Esophagus squamous epithelium (tissue), 5 donors: ENCODE results near the gene KRTCAP3. TPM values are rescaled to one million over a fixed set of nuclear protein-coding genes. Genes with fewer than 3 reads are reported as not detected.
A peak's percentile ranks its signal among the peaks of the same experiment; 100 is the strongest.

Experiments
- DNase-seq: peaks from one replicate; lab custom pipeline; 2025; lab: John Stamatoyannopoulos, UW
- H3K27ac ChIP-seq, 4 donors: fragments of 200-600 bp; sonication (generic); one replicate each; pipeline ENCODE4 v1.5.1; 2016 to 2019; ENCODE audit warnings: mild to moderate bottlenecking in 1 of 4
- H3K27me3 ChIP-seq, 4 donors: fragments of 200-600 bp; sonication (generic); 1 replicate in 3 of 4; 2 replicates in 1 of 4; pipeline versions ENCODE4 v1.5.1 to v1.6.0; 2017 to 2021; ENCODE audit warnings: antibody characterized with exemption in 1 of 4
- H3K36me3 ChIP-seq, 3 donors: fragments of 200-600 bp; sonication (generic); one replicate each; pipeline ENCODE4 v1.5.1; 2016 to 2019
- H3K4me1 ChIP-seq, 3 donors: fragments of 200-600 bp; sonication (generic); one replicate each; pipeline ENCODE4 v1.5.1; 2017 to 2019
- H3K4me3 ChIP-seq, 4 donors: fragments of 200-600 bp; sonication (generic); 1 replicate in 3 of 4; 2 replicates in 1 of 4; pipeline ENCODE4 v1.5.1; 2016 to 2019; ENCODE audit warnings: mild to moderate bottlenecking in 2 of 4, moderate library complexity in 1 of 4
- H3K9me3 ChIP-seq, 3 donors: fragments of 200-600 bp; sonication (generic); one replicate each; pipeline ENCODE4 v1.5.1; 2016 to 2019
- CTCF ChIP-seq, 6 experiments: fragments of 450-650 bp in 4 of 6; fragments of 200-600 bp in 2 of 6; sonication (generic) in 2 of 6; IDR thresholded peaks; one replicate each; pipeline ENCODE4 v1.5.1; 2016 to 2019; ENCODE audit warnings: antibody characterized with exemption in 6 of 6, mild to moderate bottlenecking in 4 of 6, moderate library complexity in 4 of 6
- POLR2A ChIP-seq, 4 donors: fragments of 450-650 bp; IDR thresholded peaks; one replicate each; pipeline ENCODE4 v1.6.1; 2017; ENCODE audit warnings: antibody characterized with exemption in 4 of 4, mild to moderate bottlenecking in 4 of 4, moderate library complexity in 3 of 4
- WGBS, 2 donors: methylation state at CpG; one replicate each; pipeline ENCODE4 v1.1.5; 2018; 5-methylcytosine and 5-hydroxymethylcytosine counted together
- intact Hi-C: fragments of 100-400 bp; cut with DNase I; formaldehyde crosslinking; loops from one replicate; pipeline ENCODE4 v1.15.0; 2022
- total RNA-seq, 4 donors: library from RNA; depleted of rRNA; stranded (reverse); fragments of >200 nt; gene quantifications; one replicate each; pipeline ENCODE4 v1.1.0, GENCODE V29; 2016
- donor health status: DM: yes; HTN: yes; CAD: no.

The KRTCAP3 gene
- total RNA-seq, 4 donors from 2014 or later = 9.8 to 29.3 (median 19.1) TPM

GRCh38 chr2:27441226-27441926 is 805 bp upstream of the KRTCAP3 start:
- Histone ChIP-seq H3K27ac (peak overlapping the region in 1 of 4 donors; percentile 84), H3K4me1 (peaks cover 7 to 38% (median 9%) of the 10 kb centered on the region in 3 donors), H3K4me3 (no peak overlapping the region), H3K27me3 (no peaks in the 10 kb centered on the region), H3K9me3 (no peaks in the 10 kb centered on the region), H3K36me3 (peaks cover 35 to 82% (median 42%) of the 10 kb centered on the region in 3 donors)
- no peak for TF ChIP-seq POLR2A (IDR thresholded peaks at IDR 0.05)
- no peak for TF ChIP-seq CTCF (IDR thresholded peaks at IDR 0.05)
- intact Hi-C loops = no loop called here
- DNase-seq = no peak
- WGBS, 2 donors = 79 to 88% methylated on average over 10 of the region's 10 CpGs

- H3K36me3 ChIP-seq = peaks cover 29 to 78% (median 29%) of the 10 kb centered on the region in 3 donors
- no peak for DNase-seq
- intact Hi-C loops = no loop called here
- H3K4me1 ChIP-seq = peaks cover 7 to 40% (median 9%) of the 10 kb centered on the region in 3 donors
- H3K27ac ChIP-seq = peak overlapping the region; percentile 70 to 84 (median 76)
- peak overlapping the region; percentile 30 to 62 (median 53) for H3K4me3 ChIP-seq
- TF ChIP-seq CTCF (IDR thresholded peaks at IDR 0.05) (no peak), POLR2A (IDR thresholded peaks at IDR 0.05) (no peak)
- H3K27me3 ChIP-seq = no peaks in the 10 kb centered on the region
- 55 to 62% methylated on average over 2 to 6 of the region's 6 CpGs for WGBS, 2 donors
- H3K9me3 ChIP-seq = no peaks in the 10 kb centered on the region
Observed at GRCh38 chr2:27442920-27443282, 720 bp downstream of the KRTCAP3 start.

GRCh38 chr2:27445155-27445554 is 3.0 kb downstream of the KRTCAP3 start:
- no peak for TF ChIP-seq CTCF (IDR thresholded peaks at IDR 0.05)
- no peak for TF ChIP-seq POLR2A (IDR thresholded peaks at IDR 0.05)
- H3K36me3 ChIP-seq = peaks cover 16 to 77% (median 21%) of the 10 kb centered on the region in 3 donors
- H3K27me3 ChIP-seq = no peaks in the 10 kb centered on the region
- no peak for DNase-seq
- H3K27ac ChIP-seq = peak overlapping the region; percentile 81 to 90 (median 88)
- H3K4me3 ChIP-seq = peak overlapping the region in 1 of 4 donors; percentile 26
- peaks cover 7 to 40% (median 9%) of the 10 kb centered on the region in 3 donors for H3K4me1 ChIP-seq
- intact Hi-C loops = no loop called here
- 57 to 93% methylated on average over 2 to 3 of the region's 8 CpGs for WGBS, 2 donors
- no peaks in the 10 kb centered on the region for H3K9me3 ChIP-seq

GRCh38 chr2:27445615-27446014 is 3.4 kb downstream of the KRTCAP3 start:
- H3K4me3 ChIP-seq = peak overlapping the region in 1 of 4 donors; percentile 26
- intact Hi-C loops = no loop called here
- peak overlapping the region; percentile 81 to 90 (median 88) for H3K27ac ChIP-seq
- H3K27me3 ChIP-seq = no peaks in the 10 kb centered on the region
- H3K36me3 ChIP-seq = peaks cover 13 to 77% (median 16%) of the 10 kb centered on the region in 3 donors
- 45 to 52% methylated on average over 2 to 5 of the region's 8 CpGs for WGBS, 2 donors
- TF ChIP-seq POLR2A (IDR thresholded peaks at IDR 0.05) = no peak
- no peak for TF ChIP-seq CTCF (IDR thresholded peaks at IDR 0.05)
- DNase-seq = no peak
- H3K9me3 ChIP-seq = no peaks in the 10 kb centered on the region
- peaks cover 7 to 40% (median 9%) of the 10 kb centered on the region in 3 donors for H3K4me1 ChIP-seq

- Histone ChIP-seq H3K36me3 (peaks cover 10 to 73% (median 12%) of the 10 kb centered on the region in 3 donors), H3K4me3 (peak overlapping the region in 1 of 4 donors; percentile 26), H3K4me1 (peaks cover 7 to 40% (median 9%) of the 10 kb centered on the region in 3 donors), H3K9me3 (no peaks in the 10 kb centered on the region), H3K27ac (peak overlapping the region; percentile 81 to 90 (median 88)), H3K27me3 (no peaks in the 10 kb centered on the region)
- intact Hi-C loops = no loop called here
- 41 to 42% methylated on average over 3 of the region's 3 CpGs for WGBS, 2 donors
- peak in 1 of 4 donors; percentile 29 for TF ChIP-seq POLR2A (IDR thresholded peaks at IDR 0.05)
- TF ChIP-seq CTCF (IDR thresholded peaks at IDR 0.05) = no peak
- no peak for DNase-seq
Observed at GRCh38 chr2:27446057-27446456, 3.9 kb downstream of the KRTCAP3 start.
